SH-SY5Y (cell line): ENCODE results near the gene LRRC4C.

Experiments used
- GATA2 ChIP-seq: IDR thresholded peaks from 2 replicates; pipeline ENCODE4 v1.6.1; 2011; ENCODE audit warnings: mild to moderate bottlenecking, low read depth, low read length
- GATA3 ChIP-seq: IDR thresholded peaks from 2 replicates; pipeline ENCODE4 v1.6.1; 2011; ENCODE audit warnings: low read depth, mild to moderate bottlenecking, low read length, moderate library complexity

DNA sequence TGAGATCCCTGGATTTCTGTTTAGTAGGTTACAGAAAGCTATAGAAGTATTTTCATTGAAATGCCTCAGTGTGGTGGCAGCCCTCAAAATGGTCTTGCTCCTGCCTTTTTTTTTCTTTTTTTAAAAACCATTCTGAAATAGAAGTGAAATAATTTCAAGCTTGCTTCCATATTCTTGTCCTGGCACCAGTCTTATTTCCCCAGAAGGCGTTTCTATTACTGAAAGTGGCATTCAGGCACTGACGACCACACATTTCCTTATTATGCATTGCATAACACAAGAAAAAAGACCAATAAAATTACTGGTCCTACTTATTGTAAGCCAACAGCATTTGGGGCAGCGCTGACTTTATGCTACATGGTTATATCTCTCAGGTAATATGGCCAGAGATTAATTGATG lies 24.5 kb upstream of the LRRC4C start:
- TF ChIP-seq GATA2 (no peak), GATA3 (no peak)
